HepG2 (cell line): ENCODE results near the gene ZBED6. TPM values are rescaled to one million over a fixed set of nuclear protein-coding genes. Genes with fewer than 3 reads are reported as not detected.

Experiments used
- CEBPB ChIP-seq: IDR thresholded peaks from 2 replicates; pipeline ENCODE4 v1.6.1; 2011; ENCODE audit warnings: low read depth, low read length, improper control_type of control experiment, borderline replicate concordance
- HMGXB4 ChIP-seq, 2 experiments: sonication (generic) in 1 of 2; formaldehyde crosslinking in 1 of 2; IDR thresholded peaks; 2 replicates each; pipeline versions ENCODE4 v1.4.0 to v1.6.1; 2018 to 2020; ENCODE audit warnings: missing genetic modification reagents in 2 of 2, borderline replicate concordance in 1 of 2, low read depth in 1 of 2, mild to moderate bottlenecking in 1 of 2, missing biosample characterization in 1 of 2
- KAT2B ChIP-seq: fragments of 150-350 bp; IDR thresholded peaks from 2 replicates; pipeline ENCODE4 v1.6.1; 2014; ENCODE audit warnings: low read depth, low read length, borderline replicate concordance
- KAT7 ChIP-seq: IDR thresholded peaks from 2 replicates; pipeline ENCODE4 v1.6.1; 2018; ENCODE audit warnings: borderline replicate concordance, missing compliant biosample characterization
- KLF11 ChIP-seq: IDR thresholded peaks from 2 replicates; pipeline ENCODE4 v1.6.1; 2016; ENCODE audit warnings: missing compliant biosample characterization
- SOX5 ChIP-seq: IDR thresholded peaks from 2 replicates; pipeline ENCODE4 v1.6.1; 2016; ENCODE audit warnings: borderline replicate concordance
- SUZ12 ChIP-seq: fragments of 150-350 bp; IDR thresholded peaks from 2 replicates; pipeline ENCODE4 v1.6.1; 2014; ENCODE audit warnings: low read depth, low read length
- TCF7 ChIP-seq: sonication (generic); IDR thresholded peaks from 2 replicates; pipeline ENCODE4 v1.6.1; 2016; ENCODE audit warnings: antibody characterized with exemption, low read depth
- ZNF263 ChIP-seq: sonication (generic); formaldehyde crosslinking; IDR thresholded peaks from 2 replicates; pipeline ENCODE4 v1.4.0; 2020; ENCODE audit warnings: missing genetic modification reagents
- ZNF550 ChIP-seq: sonication (generic); formaldehyde crosslinking; IDR thresholded peaks from 2 replicates; pipeline ENCODE4 v1.4.0; 2020; ENCODE audit warnings: mild to moderate bottlenecking, missing genetic modification reagents, borderline replicate concordance
- polyA plus RNA-seq, 8 experiments: library from polyadenylated mRNA; depleted of rRNA in 3 of 8; stranded (reverse) in 7 of 8; unstranded in 1 of 8; fragments of >200 nt; fragmentation: Illumina TruSeq in 4 of 8; extraction: Trizol in 4 of 8; gene quantifications; 2 replicates each; pipeline versions ENCODE4 v1.2.1 to v1.2.3, GENCODE V29; 2011 to 2016; ENCODE audit warnings: low read depth in 4 of 8, missing spikeins in 1 of 8, mixed read lengths in 1 of 8; ENCODE audit not compliant: insufficient read depth in 1 of 8
- total RNA-seq, 5 experiments: library from RNA; depleted of rRNA; stranded (reverse); fragments of >200 nt; fragmentation: Illumina TruSeq; extraction: Trizol; gene quantifications; 2 replicates each; pipeline ENCODE4 v1.2.3, GENCODE V29; 2016; ENCODE audit warnings: low read depth in 1 of 5
- TF ChIP-seq, protein P1 (sequence below): sonication (generic); formaldehyde crosslinking; IDR thresholded peaks from 2 replicates; pipeline ENCODE4 v1.5.0; 2020; ENCODE audit warnings: mild to moderate bottlenecking, missing genetic modification reagents, moderate library complexity
- TF ChIP-seq, protein P2 (sequence below): IDR thresholded peaks from 2 replicates; pipeline ENCODE4 v1.6.1; 2016; ENCODE audit warnings: low read depth
- TF ChIP-seq, protein P3 (sequence below): sonication (generic); formaldehyde crosslinking; IDR thresholded peaks from 2 replicates; pipeline ENCODE4 v1.4.0; 2020; ENCODE audit warnings: mild to moderate bottlenecking, missing genetic modification reagents
- TF ChIP-seq, protein P4 (sequence below): sonication (generic); formaldehyde crosslinking; IDR thresholded peaks from one replicate; pipeline ENCODE4 v1.5.1; 2020; ENCODE audit warnings: mild to moderate bottlenecking, missing genetic modification reagents; ENCODE audit errors: not compliant biosample characterization

Gene ZBED6
- total and polyA plus RNA-seq, 2 of the 13 experiments (the other 11 are each of a cell fraction or from before 2014, with no cell fraction given), result 9.3 to 12.5 TPM

- TF ChIP-seq, protein P1, sequence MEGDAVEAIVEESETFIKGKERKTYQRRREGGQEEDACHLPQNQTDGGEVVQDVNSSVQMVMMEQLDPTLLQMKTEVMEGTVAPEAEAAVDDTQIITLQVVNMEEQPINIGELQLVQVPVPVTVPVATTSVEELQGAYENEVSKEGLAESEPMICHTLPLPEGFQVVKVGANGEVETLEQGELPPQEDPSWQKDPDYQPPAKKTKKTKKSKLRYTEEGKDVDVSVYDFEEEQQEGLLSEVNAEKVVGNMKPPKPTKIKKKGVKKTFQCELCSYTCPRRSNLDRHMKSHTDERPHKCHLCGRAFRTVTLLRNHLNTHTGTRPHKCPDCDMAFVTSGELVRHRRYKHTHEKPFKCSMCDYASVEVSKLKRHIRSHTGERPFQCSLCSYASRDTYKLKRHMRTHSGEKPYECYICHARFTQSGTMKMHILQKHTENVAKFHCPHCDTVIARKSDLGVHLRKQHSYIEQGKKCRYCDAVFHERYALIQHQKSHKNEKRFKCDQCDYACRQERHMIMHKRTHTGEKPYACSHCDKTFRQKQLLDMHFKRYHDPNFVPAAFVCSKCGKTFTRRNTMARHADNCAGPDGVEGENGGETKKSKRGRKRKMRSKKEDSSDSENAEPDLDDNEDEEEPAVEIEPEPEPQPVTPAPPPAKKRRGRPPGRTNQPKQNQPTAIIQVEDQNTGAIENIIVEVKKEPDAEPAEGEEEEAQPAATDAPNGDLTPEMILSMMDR (CRISPR knock-in tag), result 0 out of 2 replicates have a peak, but pooled peaks have one; percentile 9
- TF ChIP-seq KAT7 (CRISPR knock-in tag) (no peak; the same call in 1 of the 2 replicates), KLF11 (CRISPR knock-in tag) (peak; percentile 65; the same call in 1 of the 2 replicates), TCF7 (no peak), KAT2B (no peak), SOX5 (no peak), ZNF550 (no peak), CEBPB (no peak), SUZ12 (peak; percentile 57), ZNF263 (CRISPR knock-in tag) (peak; percentile 60), HMGXB4 (CRISPR knock-in tag; IDR thresholded peaks at IDR 0.05; ENCODE audit: borderline replicate concordance in 1 of 2, low read depth in 1 of 2) (peak in 1 of 2 experiments; percentile 61; a peak in 2 of 4 replicates)
- TF ChIP-seq, protein P2, sequence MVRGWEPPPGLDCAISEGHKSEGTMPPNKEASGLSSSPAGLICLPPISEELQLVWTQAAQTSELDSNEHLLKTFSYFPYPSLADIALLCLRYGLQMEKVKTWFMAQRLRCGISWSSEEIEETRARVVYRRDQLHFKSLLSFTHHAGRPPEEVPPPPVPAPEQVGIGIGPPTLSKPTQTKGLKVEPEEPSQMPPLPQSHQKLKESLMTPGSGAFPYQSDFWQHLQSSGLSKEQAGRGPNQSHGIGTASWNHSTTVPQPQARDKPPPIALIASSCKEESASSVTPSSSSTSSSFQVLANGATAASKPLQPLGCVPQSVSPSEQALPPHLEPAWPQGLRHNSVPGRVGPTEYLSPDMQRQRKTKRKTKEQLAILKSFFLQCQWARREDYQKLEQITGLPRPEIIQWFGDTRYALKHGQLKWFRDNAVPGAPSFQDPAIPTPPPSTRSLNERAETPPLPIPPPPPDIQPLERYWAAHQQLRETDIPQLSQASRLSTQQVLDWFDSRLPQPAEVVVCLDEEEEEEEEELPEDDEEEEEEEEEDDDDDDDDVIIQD (CRISPR knock-in tag), result no peak
- TF ChIP-seq, protein P3, sequence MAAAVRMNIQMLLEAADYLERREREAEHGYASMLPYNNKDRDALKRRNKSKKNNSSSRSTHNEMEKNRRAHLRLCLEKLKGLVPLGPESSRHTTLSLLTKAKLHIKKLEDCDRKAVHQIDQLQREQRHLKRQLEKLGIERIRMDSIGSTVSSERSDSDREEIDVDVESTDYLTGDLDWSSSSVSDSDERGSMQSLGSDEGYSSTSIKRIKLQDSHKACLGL (CRISPR knock-in tag), result no peak
- TF ChIP-seq, protein P4, sequence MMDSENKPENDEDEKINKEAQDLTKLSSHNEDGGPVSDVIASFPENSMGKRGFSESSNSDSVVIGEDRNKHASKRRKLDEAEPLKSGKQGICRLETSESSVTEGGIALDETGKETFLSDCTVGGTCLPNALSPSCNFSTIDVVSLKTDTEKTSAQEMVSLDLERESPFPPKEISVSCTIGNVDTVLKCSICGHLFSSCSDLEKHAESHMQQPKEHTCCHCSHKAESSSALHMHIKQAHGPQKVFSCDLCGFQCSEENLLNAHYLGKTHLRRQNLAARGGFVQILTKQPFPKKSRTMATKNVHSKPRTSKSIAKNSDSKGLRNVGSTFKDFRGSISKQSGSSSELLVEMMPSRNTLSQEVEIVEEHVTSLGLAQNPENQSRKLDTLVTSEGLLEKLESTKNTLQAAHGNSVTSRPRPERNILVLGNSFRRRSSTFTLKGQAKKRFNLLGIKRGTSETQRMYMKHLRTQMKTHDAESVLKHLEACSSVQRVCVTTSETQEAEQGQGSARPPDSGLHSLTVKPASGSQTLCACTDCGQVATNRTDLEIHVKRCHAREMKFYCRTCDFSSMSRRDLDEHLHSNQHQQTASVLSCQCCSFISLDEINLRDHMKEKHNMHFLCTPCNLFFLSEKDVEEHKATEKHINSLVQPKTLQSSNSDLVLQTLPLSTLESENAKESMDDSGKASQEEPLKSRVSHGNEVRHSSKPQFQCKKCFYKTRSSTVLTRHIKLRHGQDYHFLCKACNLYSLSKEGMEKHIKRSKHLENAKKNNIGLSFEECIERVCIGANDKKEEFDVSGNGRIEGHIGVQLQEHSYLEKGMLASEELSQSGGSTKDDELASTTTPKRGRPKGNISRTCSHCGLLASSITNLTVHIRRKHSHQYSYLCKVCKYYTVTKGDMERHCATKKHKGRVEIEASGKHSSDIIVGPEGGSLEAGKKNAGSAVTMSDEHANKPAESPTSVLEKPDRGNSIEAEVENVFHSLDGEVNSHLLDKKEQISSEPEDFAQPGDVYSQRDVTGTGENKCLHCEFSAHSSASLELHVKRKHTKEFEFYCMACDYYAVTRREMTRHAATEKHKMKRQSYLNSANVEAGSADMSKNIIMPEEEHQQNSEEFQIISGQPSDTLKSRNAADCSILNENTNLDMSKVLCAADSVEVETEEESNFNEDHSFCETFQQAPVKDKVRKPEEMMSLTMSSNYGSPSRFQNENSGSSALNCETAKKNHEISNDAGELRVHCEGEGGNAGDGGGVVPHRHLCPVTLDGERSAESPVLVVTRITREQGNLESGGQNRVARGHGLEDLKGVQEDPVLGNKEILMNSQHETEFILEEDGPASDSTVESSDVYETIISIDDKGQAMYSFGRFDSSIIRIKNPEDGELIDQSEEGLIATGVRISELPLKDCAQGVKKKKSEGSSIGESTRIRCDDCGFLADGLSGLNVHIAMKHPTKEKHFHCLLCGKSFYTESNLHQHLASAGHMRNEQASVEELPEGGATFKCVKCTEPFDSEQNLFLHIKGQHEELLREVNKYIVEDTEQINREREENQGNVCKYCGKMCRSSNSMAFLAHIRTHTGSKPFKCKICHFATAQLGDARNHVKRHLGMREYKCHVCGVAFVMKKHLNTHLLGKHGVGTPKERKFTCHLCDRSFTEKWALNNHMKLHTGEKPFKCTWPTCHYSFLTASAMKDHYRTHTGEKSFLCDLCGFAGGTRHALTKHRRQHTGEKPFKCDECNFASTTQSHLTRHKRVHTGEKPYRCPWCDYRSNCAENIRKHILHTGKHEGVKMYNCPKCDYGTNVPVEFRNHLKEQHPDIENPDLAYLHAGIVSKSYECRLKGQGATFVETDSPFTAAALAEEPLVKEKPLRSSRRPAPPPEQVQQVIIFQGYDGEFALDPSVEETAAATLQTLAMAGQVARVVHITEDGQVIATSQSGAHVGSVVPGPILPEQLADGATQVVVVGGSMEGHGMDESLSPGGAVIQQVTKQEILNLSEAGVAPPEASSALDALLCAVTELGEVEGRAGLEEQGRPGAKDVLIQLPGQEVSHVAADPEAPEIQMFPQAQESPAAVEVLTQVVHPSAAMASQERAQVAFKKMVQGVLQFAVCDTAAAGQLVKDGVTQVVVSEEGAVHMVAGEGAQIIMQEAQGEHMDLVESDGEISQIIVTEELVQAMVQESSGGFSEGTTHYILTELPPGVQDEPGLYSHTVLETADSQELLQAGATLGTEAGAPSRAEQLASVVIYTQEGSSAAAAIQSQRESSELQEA (CRISPR knock-in tag), result no peak
Observed at GRCh38 chr1:203795441-203796235, at the start of gene ZBED6, which contains the start of gene ZC3H11A (continued).
